NCI-H1105 (cell line): Measurements from ENCODE around the gene RPL41.
"Not testable (repeated sequence)": the region's sequence is repeated elsewhere in the genome, so short reads cannot be mapped to it uniquely, and the experiment has no call there.

Experiments
- DNase-seq: peaks from one replicate; lab custom pipeline; 2025; lab: John Stamatoyannopoulos, UW

Gene RPL41

DNA sequence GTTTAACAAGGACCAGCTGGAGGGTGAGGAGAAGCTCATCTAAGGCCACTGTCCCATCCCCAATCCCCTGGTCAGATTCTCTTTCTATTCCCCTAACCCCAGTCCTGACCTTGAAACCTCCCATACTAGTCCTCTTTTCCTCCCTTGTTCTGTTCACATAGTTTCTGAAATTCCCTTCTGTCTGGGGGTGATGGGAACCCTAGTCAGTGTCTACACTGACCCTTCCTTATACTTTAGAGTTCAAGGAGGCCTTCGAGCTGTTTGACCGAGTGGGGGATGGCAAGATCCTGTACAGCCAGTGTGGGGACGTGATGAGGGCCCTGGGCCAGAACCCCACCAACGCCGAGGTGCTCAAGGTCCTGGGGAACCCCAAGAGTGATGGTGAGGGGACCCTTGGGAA, 38.4 kb downstream of the RPL41 start:
- no peak for DNase-seq

DNA sequence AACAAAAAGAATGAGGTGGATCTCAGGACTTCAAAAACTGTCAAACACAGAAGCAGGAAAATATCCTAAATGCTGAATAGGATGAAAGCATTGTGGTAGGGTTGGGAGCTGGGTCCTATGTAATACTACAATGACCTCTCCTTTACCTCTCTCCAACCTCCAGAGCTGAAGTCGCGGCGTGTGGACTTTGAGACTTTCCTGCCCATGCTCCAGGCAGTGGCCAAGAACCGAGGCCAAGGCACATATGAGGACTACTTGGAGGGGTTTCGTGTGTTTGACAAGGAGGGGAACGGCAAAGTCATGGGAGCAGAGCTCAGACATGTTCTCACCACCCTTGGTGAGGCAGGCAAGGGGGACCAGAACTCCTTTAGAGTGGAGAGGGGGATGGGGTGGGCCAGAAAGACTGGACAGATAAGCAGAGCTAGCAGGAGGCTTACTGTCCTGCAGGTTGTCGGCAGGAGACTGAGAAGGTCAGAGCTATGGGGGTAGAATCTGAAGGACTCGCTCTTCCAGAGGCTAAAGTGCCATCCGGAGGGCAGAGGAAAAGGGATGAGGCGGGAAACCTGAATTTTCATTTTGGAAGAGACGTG, 38.9 kb downstream of the RPL41 start:
- no peak for DNase-seq

DNA sequence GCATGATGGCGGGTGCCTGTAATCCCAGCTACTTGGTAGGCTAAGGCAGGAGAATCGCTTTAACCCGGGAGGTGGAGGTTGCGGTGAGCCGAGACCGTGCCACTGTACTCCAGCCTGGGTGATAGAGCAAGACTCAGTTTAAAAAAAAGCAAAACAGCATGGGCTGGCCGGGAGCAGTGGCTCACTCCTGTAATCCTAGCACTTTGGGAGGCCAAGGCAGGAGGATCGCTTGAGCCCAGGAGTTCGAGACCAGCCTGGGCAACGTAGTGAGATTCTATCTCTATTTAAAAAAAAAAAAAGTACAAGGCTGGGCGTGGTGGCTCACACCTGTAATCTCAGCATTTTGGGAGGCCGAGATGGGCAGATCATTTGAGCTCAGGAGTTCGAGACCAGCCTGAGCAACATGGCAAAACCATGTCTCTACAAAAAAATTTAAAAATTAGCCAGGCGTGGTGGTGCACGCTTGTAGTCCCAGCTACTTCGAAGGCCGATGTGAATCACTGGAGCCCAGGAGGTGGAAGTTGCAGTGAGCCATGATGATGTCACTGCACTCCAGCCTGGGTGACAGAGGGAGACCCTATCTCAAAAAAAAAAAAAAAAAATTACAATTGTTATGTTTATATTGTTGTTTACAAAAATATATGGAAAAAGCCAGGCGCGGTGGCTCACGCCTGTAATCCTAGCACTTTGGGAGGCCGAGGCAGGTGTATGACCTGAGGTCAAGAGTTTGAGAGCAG, 40.2 kb downstream of the RPL41 start:
- DNase-seq, result not testable (repeated sequence)

DNA sequence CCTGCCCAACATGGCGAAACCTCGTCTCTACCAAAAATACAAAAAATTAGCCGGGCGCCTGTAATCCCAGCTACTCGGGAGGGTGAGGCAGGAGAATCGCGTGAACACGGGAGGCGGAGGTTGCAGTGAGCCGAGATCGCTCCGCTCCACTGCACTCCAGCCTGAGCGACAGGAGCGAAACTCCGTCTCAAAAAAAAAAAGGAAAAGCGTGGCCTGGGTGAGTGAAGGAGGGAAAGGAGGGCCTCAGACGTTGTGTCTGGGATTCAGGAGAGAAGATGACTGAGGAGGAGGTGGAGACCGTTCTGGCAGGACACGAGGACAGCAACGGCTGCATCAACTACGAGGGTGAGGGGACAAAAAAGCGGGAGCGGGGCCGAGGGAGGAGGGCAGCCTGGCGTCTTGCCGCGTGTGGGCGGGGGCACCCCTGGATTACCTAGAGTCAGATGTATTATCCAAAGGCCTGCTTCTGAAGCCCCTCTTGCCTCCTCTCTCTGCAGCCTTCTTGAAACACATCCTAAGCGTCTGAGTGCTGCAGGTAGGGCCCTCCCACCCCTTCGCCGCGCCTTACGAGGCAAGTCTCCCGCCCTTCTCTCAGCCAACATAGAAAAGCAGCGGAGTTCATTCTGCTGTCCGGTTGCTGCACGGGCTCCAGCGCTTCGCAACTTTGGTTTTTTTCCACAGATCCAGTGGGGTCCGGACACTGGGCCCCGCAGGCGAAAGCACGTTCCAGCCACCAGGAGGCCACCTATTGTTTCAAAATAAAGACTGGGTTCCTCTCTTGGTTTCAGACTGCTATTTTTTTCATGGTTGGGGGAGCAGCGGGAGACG, 41.0 kb downstream of the RPL41 start:
- DNase-seq, result peak; percentile 64

DNA sequence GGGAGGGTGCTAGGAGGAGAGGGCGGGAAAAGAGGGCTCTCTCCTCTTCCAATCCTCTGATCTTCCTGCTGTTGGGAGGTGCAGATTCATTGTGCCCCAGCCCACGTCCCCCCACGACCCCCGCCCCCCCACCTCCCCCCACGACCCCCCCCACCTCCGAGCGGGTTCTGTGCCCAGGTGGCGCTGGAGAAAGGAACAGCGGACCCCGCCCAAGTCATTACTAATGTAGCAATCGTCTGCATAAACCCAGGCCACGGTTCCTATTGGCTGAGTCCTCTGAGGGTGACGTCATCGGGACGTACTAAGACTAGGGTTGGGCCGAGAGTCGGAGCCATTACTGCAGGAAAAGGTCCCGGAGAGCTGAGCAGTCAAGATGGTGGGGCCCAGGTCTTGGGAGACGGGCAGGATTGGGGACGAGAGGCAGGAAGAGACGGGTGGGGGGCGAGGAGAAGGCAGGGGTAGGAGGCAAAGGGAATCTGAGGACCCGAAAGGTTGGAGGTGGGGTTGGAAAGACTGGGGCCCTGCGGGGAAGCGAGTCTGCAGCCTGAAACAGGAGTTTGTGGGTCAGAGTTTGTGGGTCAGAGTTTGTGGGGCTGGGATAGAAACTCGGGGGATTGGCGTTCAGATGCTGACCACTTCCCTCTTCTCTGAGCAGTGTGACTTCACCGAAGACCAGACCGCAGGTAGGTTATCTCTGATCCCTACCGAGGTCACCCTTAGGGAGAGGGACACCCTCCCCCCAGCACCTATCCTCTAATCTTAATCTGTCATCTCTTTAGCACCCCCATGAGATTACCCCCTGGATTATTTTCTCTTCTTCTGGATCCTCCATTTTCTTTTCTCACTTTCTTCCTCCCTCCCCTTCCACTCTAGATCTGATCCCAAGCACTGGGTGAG, 41.8 kb downstream of the RPL41 start, which contains the start of gene MYL6:
TSS of gene MYL6 (plus strand) at position 331 of the 897 bp plus-strand sequence. CDS start at position 374, 43 bp downstream.
- DNase-seq, result peak; percentile 90

DNA sequence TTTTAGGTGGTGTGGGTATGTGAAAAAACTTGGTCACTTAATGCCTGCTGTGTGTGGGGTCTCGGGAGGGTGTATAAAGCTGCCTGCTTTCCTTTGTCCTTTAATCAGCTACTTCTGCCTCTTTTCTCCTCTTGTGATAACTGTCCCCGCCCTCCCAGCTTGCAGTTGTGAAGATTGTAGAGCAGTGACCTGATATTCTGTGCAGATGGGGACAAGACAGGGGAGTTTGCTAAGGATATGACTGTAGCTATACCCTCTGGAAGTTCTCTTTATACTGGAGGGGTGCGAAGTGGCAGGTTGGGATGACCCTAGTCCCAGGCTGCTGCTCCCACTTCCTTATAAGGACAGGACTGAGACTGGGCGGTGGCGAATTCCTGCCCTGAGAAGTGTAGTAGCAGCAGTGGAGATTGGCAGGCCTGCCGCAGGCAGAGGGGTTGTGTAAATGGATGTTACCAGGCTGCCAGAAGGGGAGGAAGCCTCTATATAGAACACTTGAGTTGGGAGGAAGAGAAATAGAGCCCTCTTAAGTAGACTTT, 42.6 kb downstream of the RPL41 start:
- peak; percentile 25 for DNase-seq

DNA sequence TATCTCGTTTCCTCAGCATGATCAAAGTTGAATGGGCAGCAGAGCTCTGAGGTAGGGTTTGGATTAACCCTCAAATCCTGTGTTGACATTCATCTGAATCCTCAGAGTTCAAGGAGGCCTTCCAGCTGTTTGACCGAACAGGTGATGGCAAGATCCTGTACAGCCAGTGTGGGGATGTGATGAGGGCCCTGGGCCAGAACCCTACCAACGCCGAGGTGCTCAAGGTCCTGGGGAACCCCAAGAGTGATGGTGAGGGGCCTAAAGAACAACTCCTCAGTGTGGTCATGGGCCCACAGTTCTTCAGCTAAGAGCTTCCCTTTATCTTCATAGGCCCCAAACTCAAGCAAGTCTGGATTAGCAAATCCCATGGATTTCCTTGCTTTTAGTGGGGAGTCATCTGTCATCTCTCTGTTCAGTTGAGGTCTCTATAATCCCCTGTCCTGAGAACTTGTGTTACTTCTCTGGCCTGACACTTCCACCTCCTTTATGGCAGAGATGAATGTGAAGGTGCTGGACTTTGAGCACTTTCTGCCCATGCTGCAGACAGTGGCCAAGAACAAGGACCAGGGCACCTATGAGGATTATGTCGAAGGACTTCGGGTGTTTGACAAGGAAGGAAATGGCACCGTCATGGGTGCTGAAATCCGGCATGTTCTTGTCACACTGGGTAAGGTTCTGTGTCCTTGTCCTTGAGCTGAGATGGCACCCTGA, 43.2 kb downstream of the RPL41 start:
- DNase-seq, result no peak

DNA sequence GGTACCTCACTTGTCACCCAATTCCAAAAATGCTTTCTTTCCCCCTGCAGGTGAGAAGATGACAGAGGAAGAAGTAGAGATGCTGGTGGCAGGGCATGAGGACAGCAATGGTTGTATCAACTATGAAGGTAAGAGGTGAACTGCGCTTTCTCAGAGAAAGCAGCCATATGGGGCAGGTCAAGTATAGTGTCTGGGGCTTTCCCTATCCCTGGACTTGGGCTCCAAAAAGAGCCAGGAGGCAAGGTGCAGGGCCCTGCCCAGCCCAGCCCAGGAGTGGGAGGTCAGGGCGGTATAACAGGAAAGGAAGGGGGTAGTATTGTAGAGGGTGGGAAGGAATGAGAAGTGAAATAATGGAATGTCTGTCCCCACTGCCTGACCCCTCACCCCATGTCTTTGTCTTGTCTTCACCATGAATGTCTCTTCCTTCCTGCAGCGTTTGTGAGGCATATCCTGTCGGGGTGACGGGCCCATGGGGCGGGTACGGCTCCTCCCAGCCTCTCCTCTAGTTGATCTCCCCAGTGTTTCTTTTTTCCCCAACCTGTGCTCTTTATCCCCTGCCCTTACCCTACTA, 43.8 kb downstream of the RPL41 start:
- no peak for DNase-seq

DNA sequence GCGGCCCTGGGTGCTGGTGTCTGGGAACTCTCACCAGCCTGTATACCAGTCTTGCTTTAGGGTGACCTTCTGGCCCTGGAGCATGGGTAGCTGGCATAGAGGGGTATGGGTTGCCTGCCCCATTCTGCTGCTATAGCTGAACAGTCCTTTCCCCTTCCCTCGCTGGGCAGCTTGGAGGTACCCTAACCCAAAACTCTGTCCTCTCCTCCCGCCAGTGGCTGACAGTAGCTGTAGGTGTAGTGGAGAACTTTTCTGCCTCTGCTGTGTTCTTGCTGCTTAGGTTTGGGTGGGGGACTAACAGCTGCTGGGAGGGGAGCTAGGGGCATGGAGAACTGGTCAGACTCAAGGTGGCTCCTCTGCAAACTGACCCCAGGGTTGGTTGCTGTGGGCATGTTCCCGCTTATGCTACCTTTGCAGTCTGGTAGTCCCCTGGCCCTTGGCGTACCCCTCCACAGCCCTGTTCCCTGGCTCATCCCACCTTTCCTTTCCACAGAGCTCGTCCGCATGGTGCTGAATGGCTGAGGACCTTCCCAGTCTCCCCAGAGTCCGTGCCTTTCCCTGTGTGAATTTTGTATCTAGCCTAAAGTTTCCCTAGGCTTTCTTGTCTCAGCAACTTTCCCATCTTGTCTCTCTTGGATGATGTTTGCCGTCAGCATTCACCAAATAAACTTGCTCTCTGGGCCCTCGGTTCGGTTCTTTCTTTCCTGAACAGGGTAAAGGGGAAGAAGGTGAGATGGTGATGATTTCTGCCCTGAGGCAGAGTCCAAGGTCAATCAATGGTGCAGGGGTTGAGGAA, 44.7 kb downstream of the RPL41 start:
- DNase-seq, result no peak

DNA sequence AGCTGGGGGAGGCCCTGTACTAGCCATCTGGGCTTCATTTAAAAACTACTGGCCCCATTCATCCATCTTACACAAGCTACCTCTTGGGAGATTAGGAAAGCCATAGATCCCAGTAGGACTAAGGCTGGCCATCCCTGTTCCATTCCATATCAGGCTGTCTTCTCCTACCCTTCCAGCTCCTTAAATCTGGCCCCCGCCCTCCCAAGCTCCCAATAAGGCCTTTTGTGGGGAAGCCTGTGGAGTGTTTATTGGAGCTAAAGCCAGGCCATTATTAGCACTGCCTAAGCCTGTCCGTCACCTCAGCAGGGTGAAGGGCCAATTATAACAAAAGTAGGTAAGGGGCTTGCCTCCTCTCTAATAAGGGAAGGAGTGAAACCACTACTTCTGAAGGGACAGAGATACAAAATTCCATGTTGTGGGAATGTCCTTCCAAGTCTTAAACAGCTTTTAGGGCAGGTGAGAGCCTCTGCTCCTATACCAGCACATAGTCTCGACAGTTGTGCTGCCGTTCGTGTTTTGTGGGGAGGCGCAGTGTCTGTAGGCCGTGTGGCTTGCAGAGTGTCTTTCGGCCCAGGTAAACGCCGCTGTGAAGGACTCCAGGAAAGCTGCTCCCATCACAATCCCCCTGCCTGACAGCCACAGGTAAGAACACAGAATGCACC, 45.4 kb downstream of the RPL41 start:
- no peak for DNase-seq

DNA sequence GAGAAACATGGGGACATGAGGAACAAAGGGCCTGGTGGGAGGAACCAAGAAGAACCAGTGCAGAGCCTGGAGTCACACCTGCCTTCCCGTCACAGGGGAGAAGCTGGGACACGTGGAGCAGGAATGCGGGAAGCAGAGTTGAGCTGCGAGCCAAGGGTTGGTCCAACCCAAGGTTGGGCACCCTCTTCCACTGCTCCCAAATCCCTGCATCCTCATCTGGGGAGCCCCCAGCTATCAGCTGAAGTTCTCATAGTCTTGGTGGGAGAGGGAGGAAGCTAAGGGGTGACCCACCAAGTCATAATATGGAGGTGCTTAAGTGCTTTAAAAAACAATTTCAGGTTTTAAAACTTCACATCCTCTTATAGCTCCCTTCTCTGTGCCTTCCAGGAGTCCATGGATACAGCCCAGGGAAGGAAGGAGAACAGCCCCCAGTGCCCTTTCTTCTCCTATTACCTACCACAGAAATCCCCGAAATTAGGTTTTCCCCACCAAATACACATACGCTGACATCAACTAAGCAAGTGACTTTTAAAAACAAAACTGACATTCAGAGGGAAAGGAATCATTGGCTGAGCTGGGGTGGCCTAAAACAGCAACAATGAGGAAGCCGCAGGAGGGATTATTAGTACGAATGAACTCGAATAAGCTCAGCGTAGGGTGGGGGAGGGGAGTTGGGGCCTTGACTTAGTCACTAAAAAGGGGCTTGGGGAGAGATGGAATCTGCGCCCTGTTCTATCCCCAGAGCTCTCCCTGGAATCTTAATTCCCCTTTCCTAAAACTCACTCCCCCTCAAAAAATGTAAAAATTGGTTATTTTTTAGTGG, 46.2 kb downstream of the RPL41 start:
- DNase-seq, result no peak

DNA sequence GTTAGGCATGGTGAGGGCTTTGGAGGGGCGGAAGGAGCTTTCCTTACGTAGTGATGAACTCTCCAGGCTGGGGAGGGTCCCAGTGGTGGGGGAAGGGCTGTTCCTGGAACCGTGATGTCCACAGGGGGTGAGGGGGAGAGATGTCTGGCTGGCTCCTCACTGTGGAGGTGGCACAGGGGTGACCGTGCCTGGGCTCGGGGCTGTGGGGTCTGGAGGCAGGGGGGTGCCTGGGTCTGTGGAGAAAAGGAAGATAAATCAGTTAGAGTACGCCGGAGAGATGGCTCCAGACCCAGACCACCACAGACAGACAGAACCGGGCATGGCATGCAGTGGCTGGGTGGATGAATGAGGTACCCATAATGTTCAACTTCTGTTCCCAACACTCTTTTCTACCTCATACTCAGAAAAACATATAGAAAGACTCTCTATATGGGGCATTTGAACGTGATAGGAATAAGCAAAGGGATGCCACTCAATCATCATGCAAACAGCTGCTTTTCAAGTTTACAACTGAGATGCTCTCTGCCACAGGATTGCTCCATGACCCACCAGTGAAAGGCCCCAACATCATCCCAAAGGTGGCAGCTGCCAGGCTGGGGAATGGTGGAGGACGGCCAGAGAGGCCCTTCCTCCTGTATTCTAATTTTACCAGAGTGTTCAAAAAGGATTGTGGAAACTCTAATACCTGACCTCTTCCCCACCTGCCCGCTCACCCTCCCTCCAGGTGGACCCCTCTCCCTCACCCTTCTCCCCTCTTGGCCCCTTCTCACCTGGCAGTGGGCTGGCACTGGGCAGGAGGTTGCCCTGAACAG, 47.3 kb downstream of the RPL41 start:
- no peak for DNase-seq

DNA sequence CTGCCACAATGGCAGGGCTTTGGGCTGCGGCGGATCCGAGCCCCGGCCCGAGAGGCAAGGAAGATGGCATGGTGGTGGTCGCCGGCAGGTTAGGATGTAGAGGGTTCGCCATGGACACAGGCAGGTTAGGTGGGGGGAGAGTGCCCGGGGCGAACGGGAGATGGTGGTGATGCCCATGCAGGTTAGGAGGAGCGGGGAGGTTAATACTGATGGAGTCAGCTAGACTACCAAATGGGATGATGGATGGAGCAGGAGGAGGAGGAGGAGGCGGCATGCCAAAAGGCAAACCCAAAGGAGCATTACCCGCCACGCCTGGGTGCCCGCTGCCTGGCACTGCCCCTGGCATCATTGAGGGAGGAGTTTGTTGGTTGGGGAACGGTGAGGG, 47.9 kb downstream of the RPL41 start:
- no peak for DNase-seq

DNA sequence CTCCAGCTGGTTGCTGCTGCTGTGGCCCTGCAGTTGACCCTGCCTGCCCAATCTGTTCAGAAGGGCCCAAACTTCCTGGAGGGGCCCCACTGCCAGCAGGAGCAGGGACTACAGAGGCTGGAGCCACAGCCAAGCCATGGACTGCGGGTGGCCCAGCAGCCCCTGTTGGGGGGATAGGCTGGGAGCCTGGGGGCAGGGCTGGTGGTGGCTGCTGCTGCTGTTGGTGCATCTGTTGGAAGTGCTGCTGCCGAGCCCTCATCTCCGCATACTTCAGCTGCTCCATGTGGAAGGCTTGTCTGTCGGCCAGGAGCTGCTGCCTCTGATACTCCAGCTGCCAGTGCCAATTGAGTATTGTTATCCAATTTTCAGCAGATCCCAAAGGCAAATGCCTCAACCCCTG, 48.9 kb downstream of the RPL41 start:
- no peak for DNase-seq
